ENCODE results near the gene PCDHA4. TPM values are rescaled to one million over a fixed set of nuclear protein-coding genes. Genes with fewer than 3 reads are reported as not detected.
"Not testable (repeated sequence)": the region's sequence is repeated elsewhere in the genome, so short reads cannot be mapped to it uniquely, and the experiment has no call there.

The PCDHA4 gene
- total RNA-seq, 1 experiment from 2014 or later, result 1.5 TPM

- Histone ChIP-seq H3K4me3 (ENCODE audit: low read length) (no peak overlapping the region), H2AFZ (ENCODE audit: low read length) (no peak overlapping the region), H3K36me3 (ENCODE audit: low read depth, low read length) (peaks cover 2% of the 10 kb centered on the region; the same call in 1 of the 2 replicates), H3K27ac (ENCODE audit: low read length) (no peak overlapping the region), H4K20me1 (ENCODE audit: low read length) (no peaks in the 10 kb centered on the region), H3K9me2 (replicated peaks; ENCODE audit: low read length) (no peaks in the 10 kb centered on the region), H3K9ac (ENCODE audit: low read length) (no peak overlapping the region), H3F3A (ENCODE audit: low read length, unreplicated experiment) (no peaks in the 10 kb centered on the region), H3K9me3 (ENCODE audit: low read length) (peaks cover 9% of the 10 kb centered on the region; the same call in 1 of the 2 replicates), H3K27me3 (ENCODE audit: low read length) (no peaks in the 10 kb centered on the region), H3K4me1 (ENCODE audit: insufficient read depth, low read length) (no peaks in the 10 kb centered on the region), H3K79me2 (ENCODE audit: low read length) (no peaks in the 10 kb centered on the region), H3K4me2 (ENCODE audit: low read length) (no peak overlapping the region)
- TF ChIP-seq EZH2phosphoT487 (IDR thresholded peaks at IDR 0.05; ENCODE audit: borderline replicate concordance, low read length) (no peak), CTCF (conservative IDR thresholded peaks at IDR 0.05; ENCODE audit: low read depth, low read length) (no peak), EZH2 (IDR thresholded peaks at IDR 0.05; ENCODE audit: low read length, unreplicated experiment) (no peak)
- no TSS peak for BruUV-seq (replicated peaks)
- POLR2A ChIA-PET (ENCODE audit: unreplicated experiment), result no interaction called here
- intact Hi-C loops (cut with micrococcal nuclease), result no loop called here
- no peak for ATAC-seq
- no peak for DNase-seq
- CTCF ChIA-PET, result no interaction called here
Measured at GRCh38 chr5:140795259-140795641, 11.6 kb upstream of the PCDHA4 start.

- CTCF ChIA-PET; H3K27me3 ChIP-seq (ENCODE audit: low read length); H3K9me3 ChIP-seq (ENCODE audit: low read length); intact Hi-C loops (cut with micrococcal nuclease); H3K79me2 ChIP-seq (ENCODE audit: low read length); H3K27ac ChIP-seq (ENCODE audit: low read length); H3K4me2 ChIP-seq (ENCODE audit: low read length); DNase-seq; POLR2A ChIA-PET (ENCODE audit: unreplicated experiment); H3K4me3 ChIP-seq (ENCODE audit: low read length); H3K9ac ChIP-seq (ENCODE audit: low read length); BruUV-seq (replicated peaks); H3K9me2 ChIP-seq (replicated peaks; ENCODE audit: low read length); H2AFZ ChIP-seq (ENCODE audit: low read length); H4K20me1 ChIP-seq (ENCODE audit: low read length); H3K36me3 ChIP-seq (ENCODE audit: low read depth, low read length); ATAC-seq; H3K4me1 ChIP-seq (ENCODE audit: insufficient read depth, low read length); H3F3A ChIP-seq (ENCODE audit: low read length, unreplicated experiment): not testable (repeated sequence)
Measured at GRCh38 chr5:140796072-140796717, 10.7 kb upstream of the PCDHA4 start.

- H3K79me2 ChIP-seq (ENCODE audit: low read length), result no peaks in the 10 kb centered on the region
- H3K4me2 ChIP-seq (ENCODE audit: low read length), result no peak overlapping the region
- H3K36me3 ChIP-seq (ENCODE audit: low read depth, low read length), result peaks cover 2% of the 10 kb centered on the region; the same call in 1 of the 2 replicates
- BruUV-seq (replicated peaks), result no TSS peak
- TF ChIP-seq CTCF (conservative IDR thresholded peaks at IDR 0.05; ENCODE audit: low read depth, low read length), result no peak
- no peak for TF ChIP-seq EZH2phosphoT487 (IDR thresholded peaks at IDR 0.05; ENCODE audit: borderline replicate concordance, low read length)
- no peak for TF ChIP-seq EZH2 (IDR thresholded peaks at IDR 0.05; ENCODE audit: low read length, unreplicated experiment)
- ChIA-PET CTCF (no interaction called here), POLR2A (ENCODE audit: unreplicated experiment) (no interaction called here)
- H3F3A ChIP-seq (ENCODE audit: low read length, unreplicated experiment), result no peaks in the 10 kb centered on the region
- H3K9ac ChIP-seq (ENCODE audit: low read length), result no peak overlapping the region
- no peak overlapping the region for H3K27ac ChIP-seq (ENCODE audit: low read length)
- H3K4me3 ChIP-seq (ENCODE audit: low read length), result no peak overlapping the region
- DNase-seq (no peak), ATAC-seq (no peak)
- no peaks in the 10 kb centered on the region for H4K20me1 ChIP-seq (ENCODE audit: low read length)
- intact Hi-C loops (cut with micrococcal nuclease), result no loop called here
- H3K4me1 ChIP-seq (ENCODE audit: insufficient read depth, low read length), result no peaks in the 10 kb centered on the region
- peaks cover 9% of the 10 kb centered on the region; the same call in 1 of the 2 replicates for H3K9me3 ChIP-seq (ENCODE audit: low read length)
- no peaks in the 10 kb centered on the region for H3K27me3 ChIP-seq (ENCODE audit: low read length)
- H2AFZ ChIP-seq (ENCODE audit: low read length), result no peak overlapping the region
- H3K9me2 ChIP-seq (replicated peaks; ENCODE audit: low read length), result no peaks in the 10 kb centered on the region
Measured at GRCh38 chr5:140796718-140797095, 10.2 kb upstream of the PCDHA4 start.

All from PC-3 (cell line).